GM21423 (cell line): Measurements from ENCODE around the gene GDF7.

ENCODE experiments used
- ATAC-seq: cut with Tn5 transposase; IDR thresholded peaks from one replicate; pipeline ENCODE4 v1.9.1; 2021; ENCODE audit warnings: mild to moderate bottlenecking, moderate library complexity; ENCODE audit not compliant: unreplicated experiment

The GDF7 gene

DNA sequence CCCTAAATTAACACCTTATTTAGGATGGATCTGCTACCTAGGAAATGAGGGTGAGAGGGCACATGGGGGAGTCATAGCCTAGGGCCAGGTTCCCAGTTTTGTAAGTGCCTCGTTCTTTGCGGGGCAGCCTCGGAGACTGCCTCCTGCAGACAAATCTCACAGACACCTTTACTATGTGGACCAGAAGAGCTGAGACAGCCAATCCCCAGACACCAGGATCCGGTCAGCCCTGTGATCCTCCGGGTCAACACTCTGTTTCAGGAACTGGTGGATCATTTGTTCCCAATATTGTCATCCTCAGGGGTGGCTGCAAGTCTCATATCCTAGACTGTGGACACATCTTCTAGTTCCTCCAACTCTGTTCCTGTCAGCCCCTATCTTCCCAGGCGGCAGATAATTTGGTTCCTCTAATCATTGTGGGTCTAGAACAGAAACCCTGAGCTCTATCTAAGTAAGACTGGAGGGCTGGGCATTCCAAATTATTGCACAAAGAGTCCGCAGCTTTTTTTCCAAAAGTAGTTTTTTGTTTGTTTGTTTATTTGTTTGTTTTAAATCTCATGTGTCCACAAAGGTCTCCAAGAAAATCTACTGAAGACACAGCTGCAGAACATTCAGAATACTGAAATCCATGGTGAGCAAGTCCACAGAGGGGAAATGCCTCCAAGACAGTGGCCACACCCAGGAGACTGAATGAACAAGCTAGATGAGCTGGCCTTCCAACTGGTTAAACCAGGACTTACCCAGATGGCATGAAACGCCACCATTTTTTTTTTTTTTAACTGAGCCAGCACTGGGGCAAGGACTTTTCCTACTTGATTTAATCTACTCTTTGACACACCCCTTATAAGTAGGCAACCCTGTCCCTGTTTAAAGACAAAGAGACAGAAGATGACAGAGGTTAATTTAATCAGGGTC lies 6.2 kb upstream of the GDF7 start:
- no peak for ATAC-seq

DNA sequence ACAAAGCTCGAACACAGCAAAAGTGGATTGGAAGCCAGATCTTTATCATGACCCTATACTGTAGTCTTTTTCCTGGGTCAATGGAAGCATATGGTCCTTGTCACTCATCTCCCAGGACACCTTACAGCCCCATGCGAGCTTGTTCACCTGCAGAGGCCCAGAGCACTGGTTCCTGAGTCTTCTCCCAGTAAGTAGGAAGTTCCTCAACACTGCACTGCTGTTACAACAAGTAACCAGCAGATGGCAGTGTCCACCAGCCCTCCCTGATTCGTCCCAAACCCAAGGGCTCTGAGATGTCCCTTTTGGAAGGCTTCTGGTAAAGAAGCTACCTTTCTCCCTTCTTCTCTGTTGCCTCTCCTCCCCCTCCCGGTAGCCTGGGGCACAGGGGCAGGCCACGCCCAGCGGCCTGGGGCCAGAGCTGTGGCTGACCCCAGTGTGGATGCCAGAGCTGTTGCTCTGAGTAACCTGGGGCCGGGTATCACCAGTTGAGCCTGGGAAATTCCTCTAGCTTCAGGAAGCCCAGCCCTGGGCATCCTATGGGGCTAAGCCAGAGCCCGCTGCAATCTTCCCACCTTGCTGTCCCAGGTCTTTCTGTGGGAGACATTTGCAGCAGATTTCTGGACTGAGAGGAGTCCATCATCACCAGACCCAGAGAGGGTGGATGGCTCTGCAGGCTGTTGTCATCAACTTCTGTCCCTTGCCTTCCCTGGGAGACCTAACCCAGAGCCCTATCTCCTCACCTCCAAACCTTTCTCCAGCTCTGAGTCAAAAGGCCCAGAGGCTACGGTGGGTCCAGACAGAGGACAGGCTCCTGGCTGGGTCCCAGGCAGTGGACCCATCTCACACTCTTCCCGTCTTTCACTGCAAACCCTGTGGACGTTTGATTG lies 5.3 kb upstream of the GDF7 start:
- no peak for ATAC-seq

DNA sequence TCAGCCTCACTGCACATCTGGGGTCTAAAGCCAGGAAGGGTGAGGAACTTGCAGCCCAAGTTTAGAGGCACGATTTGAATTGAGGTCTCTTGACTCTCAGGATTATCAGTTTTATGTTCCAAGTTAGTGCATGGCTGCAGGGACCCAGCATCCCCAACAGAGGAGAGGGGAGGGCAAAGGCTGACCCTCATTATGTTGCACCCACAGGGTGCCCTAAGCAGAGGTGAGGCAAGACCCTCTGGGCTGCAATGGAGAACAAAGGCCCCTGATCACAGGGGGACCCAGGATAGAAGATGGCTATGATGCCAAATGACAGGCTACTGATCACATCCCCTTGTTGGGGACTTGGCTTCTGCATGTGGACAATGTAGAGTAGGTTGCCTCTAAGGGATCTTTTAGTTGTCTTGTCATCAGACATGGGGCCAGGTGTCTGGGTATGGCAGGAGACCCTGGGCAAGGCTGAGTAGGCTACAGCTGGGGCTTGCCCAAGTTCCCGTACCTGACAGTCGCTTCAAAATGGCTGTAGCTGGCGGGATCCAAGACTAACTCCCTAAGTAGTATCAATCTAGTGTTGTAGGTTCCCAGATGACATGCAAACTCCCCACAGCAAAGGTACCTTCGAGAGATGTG lies 4.5 kb upstream of the GDF7 start:
- ATAC-seq, result no peak

DNA sequence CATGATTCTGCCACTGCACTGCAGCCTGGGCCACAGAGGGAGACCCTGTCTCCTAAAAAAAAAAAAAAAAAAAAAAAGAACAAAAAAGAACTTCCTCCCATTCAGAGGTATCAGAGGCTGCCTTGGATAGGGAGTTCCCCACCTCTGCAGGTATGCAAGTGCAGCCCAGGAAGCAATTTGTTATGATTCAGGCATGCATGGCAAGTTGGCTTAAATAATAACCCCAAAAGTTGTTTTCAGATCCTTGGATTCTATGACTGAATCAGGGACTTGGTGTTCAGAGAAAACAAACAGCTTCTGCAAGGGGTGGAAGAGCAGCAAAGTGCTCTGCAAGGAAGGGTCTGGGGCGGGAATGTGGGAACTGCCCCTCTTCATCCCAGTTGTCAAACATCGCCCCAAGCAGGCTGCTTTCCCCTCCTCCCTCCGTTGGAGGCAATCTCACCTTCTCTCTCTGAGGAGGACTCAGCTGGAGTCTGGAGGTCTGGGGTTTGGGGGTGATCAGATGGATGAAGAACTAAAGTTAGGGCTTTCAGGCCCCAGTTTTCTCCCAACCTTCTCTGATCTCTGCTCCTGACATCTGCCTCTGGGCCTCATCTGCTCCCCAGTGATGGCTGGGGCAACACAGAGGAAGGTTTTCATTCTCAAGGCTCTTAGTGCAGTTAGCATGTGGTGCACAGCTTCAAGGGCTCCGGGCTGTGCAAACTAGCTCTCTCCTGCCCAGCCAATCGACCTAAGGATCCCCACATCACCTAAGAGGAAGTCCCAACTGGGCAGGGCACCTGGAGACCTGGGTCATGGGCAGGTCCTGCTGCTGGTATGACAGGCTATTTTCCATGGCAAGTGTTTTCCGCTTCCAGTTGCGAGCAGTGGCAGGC lies 3.5 kb upstream of the GDF7 start:
- ATAC-seq, result no peak

DNA sequence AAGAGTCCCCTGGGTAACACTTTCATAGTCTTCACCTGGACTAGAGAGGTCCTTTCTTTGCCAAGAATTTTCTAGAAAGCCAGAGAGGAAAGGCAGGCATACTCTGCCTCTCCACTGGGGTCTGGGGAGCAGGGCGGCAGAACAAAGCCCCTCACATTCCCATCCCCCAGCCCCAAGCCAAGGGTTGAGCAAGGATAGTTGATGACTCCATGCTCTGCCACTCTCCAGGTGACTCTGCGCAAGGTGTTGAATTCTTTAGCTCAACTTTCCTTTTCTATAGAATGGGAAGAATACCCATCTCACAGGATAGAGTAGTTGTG lies 2.9 kb upstream of the GDF7 start:
- no peak for ATAC-seq

DNA sequence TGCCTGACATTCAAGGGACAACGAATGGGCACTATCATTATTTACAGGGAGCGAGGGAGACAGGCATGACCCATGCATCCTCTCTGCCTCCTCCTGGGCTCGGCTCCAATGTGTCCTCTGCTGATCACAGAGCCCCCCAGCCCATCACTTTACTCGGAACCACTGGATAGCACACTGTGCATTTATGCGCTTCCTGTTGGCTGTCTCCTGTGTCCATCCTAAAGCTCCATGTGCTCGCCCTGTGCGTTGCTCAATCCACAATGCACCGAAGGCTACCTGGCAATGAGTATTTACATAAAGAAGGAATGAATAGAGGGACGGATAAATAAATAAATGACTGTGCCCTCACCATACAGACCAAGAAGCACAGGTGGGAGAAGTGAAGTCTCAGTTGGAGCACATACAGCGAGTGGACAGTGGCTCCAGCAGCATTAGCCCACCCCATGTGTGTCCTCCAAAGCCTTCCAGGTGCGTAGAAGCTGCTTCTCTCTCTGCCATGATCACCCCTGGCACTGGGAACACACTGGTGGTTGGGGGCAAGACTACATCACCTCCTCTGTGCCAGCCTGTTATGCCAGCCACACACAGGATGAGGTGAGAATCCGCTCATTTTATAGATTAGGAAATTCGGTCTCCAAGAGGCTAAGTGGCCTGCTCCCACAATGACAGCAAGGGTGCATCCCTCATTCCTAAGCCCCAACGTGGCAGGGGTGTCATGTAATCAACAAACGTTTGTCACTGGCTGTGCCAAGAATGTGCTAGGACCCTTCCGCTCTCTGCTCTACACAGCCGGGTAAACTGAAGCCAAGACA lies 2.3 kb upstream of the GDF7 start:
- ATAC-seq, result no peak

DNA sequence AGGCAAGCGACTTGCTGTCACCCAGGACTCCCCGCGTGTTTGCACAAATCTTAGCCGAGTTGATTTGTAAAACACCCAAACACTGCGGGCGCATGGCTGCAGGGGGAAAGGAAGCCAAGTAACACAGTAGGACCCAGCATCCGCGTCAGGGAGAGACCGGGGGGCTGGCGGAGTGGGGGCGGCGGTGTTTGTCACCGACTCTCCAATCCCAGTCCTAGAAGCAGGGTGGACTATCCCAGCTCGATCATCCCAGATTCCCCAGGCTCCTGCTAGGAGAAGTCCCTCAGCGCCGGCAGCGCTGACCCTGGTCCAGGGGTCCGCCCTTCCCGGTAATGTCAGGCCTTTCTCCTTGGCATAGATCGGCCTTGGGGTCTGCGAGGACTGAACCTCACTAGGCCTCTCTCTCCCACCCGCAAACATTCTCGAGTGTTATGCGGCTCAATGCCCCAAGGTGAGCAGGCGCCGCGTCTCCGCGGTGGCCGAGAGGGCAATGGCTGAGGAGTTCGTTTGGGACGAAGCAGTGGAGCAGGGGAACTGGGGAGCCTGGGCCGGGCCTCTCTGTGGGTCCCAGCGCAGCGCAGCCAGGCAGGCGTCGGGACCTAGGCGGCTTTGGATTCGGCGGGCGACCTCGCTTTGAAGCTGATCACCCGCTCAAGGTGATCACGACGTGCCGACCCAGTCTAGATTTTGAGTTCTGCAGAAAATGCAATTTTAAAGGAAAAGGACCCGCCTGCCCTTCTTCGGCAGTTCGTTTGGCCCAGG lies 1.5 kb upstream of the GDF7 start:
- no peak for ATAC-seq

DNA sequence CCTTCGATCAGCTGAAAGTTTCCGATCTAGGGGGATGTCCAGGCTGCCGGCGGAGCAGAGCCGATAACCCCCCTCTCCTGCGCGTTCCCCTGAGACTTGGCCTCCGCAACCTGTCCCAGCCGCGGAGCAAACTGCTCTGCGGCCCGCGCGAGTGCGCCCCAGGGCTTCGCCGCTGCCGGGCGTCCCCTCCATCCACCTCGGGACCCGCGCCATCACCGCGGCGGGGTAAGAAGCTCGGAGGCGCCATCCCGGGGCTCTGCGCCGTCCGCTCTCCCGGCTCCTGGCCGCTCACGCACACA lies 990 bp upstream of the GDF7 start:
- no peak for ATAC-seq

DNA sequence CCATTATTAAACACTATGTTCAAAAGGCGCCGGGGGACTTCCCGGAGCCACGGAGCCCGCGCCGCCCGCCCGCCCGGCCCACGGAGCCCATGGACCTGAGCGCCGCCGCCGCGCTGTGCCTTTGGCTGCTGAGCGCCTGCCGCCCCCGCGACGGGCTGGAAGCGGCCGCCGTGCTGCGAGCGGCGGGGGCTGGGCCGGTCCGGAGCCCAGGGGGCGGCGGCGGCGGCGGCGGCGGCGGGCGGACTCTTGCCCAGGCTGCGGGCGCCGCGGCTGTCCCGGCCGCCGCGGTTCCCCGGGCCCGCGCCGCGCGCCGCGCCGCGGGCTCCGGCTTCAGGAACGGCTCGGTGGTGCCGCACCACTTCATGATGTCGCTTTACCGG lies 197 bp downstream of the GDF7 start:
- ATAC-seq, result no peak

DNA sequence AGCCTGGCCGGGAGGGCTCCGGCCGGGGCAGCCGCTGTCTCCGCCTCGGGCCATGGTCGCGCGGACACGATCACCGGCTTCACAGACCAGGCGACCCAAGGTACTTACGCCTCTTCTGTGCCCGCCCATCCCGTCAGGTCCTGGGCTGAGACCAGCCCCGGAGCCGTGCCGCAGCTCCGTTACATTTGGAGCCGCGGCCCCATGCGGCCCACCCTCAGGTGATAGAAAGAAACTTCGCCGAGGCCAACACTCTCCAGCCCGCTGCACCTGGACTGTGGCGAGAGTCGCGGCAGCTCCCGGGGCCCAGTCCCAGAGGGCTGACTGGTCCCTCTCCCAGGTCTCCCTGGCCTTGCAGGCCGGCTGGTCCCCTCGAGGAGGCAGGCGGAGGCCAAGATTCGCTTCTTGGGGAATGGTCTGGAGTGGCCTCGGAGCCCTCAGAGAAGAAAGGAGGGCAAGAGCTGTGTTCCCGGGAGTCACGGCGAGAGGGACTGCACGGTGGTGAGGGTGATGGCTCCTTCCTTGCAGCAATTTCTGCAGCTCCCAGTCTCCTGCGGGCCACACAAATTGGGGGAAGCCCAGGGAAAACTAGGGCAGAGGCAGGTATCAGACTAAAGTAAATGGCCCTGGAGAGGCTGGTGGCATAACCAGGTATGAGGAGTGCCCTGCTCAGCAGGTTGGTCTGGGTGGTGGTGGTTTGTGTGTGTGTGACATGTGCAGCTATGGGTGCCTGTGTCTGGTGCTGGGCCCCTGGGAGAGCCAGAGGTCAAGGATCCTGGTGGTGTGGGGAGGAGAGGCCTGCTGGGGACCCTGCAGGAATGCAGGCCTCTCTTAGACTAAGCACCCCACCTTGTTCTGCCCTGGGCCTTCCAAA lies 822 bp downstream of the GDF7 start:
- ATAC-seq, result no peak

DNA sequence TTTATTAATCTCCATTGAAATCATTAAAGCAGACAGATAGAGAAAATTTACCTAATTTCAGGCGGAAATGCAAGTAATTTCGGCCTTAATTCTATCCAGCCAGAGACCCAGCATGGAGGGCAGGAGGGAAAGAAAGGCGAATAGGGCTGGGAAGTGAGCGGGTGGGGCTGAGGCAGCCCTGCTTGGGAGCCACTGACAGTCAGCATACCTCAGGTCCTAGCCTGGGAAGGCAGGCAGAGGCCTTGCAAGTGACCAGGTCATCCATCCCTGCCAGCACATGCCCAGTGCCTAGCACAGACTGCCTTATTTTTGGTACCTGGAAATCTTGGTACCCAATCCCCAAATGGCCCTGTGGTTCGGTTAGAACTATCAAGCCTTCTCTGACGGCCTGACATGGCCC lies 1.5 kb downstream of the GDF7 start:
- no peak for ATAC-seq

DNA sequence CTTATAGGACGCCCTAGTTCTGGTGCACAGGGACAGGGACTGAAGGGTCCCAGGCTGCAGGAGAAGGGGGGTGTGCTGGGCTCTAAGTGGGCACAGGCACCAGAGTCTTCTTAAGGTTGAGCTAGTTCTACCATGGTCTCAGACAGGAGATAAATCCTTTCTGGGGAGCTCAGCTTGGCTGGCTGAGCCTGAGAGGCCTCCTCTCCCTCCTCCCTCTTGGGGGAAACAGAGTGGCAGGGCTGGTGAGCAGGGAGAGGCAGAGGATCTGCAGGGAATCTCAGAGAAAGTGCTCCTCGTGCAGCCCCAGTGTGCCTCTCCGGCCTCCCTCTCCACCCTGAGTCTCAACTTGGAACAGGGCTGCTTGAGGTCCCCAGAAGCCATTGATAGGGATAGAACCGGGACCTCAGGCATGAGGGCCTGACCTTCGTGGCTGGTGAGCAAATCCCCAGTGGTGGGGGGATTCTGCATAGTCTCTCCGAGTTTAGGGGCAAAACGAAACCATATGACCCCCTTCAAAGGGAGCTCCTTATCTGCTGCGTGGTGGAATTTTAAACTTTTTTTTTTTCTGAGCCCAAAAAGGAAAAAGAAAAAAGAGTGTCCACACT lies 2.0 kb downstream of the GDF7 start:
- no peak for ATAC-seq

DNA sequence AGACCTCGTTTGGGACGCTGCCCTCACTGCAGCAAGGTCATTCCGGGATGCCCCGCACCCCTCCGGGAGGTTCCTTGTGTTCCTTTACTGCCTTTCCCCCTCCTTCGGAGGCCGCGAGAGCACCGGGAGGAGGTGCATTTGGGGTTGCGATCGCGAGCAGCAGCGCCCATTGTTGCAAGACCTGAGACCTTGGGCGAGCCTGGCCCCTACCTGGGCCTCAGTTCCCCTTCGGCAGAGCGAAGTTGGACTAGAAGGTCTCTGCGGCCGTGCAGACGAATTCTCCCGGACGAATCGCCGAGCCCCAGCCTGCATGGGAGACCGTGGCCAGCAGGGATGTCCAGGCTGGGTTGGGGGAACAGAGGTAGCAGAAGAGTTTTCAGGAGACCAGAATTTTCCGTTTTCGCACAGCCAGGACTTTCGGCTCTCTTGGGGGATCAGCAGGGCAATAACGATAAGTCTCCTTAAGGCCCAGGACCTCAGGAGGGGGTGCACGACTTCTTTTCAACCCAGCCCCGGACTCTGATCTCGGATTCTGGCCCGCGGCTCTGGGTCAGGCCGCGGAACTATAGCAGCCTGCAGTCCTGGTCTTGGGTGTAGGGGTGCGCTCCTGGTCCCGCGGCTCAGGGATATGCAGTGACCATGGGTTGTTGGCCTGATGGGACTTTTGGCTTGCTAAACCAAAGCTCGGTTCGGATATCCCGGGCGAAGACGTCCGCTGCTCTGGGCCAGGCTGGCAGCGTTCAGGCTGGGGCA lies 2.8 kb downstream of the GDF7 start:
- ATAC-seq, result no peak

DNA sequence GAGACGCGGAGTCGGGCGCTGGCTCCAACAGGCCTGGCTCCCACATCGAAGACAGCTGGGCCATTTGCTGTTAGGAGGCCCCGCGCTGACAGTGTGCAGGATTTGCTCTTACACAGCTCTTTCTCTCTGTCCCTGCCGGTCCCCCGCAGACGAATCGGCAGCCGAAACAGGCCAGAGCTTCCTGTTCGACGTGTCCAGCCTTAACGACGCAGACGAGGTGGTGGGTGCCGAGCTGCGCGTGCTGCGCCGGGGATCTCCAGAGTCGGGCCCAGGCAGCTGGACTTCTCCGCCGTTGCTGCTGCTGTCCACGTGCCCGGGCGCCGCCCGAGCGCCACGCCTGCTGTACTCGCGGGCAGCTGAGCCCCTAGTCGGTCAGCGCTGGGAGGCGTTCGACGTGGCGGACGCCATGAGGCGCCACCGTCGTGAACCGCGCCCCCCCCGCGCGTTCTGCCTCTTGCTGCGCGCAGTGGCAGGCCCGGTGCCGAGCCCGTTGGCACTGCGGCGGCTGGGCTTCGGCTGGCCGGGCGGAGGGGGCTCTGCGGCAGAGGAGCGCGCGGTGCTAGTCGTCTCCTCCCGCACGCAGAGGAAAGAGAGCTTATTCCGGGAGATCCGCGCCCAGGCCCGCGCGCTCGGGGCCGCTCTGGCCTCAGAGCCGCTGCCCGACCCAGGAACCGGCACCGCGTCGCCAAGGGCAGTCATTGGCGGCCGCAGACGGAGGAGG lies 3.5 kb downstream of the GDF7 start:
- ATAC-seq, result no peak

DNA sequence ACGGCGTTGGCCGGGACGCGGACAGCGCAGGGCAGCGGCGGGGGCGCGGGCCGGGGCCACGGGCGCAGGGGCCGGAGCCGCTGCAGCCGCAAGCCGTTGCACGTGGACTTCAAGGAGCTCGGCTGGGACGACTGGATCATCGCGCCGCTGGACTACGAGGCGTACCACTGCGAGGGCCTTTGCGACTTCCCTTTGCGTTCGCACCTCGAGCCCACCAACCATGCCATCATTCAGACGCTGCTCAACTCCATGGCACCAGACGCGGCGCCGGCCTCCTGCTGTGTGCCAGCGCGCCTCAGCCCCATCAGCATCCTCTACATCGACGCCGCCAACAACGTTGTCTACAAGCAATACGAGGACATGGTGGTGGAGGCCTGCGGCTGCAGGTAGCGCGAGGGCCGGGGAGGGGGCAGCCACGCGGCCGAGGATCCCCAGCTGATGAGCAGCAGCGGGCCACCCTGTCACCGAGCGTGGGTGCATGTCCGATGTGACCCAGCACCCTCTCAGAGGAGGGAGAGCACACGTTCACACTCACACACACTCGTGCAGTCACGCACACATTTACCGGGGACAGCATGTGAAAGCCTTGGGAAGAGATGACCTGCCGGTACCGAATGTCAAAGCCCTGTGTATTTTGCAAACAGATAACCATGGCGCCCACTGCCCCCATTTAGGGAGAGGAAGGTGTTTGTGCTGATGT lies 4.2 kb downstream of the GDF7 start:
- no peak for ATAC-seq

DNA sequence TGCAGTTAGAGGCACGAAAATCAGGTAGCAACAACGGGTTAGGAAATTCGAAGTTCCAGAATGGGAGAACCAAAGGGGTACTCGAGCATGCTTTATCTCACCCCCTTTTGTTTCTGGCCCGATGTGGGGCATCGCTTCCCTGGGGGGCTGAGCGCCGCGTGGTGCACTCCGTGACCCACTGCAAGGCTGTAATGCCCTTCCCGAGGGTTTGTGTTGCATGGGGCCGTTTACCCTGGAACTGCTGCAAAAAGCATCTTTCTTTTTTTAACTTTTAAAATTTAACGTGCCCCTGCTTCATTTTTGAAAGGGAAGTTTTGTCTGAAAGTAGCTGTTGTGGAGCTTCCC lies 4.8 kb downstream of the GDF7 start:
- ATAC-seq, result no peak
